ENCODE measurements around the gene AHDC1.
A peak's percentile ranks its signal among the peaks of the same experiment; 100 is the strongest.
"Not testable (repeated sequence)": the region's sequence is repeated elsewhere in the genome, so short reads cannot be mapped to it uniquely, and the experiment has no call there.

The AHDC1 gene

DNA sequence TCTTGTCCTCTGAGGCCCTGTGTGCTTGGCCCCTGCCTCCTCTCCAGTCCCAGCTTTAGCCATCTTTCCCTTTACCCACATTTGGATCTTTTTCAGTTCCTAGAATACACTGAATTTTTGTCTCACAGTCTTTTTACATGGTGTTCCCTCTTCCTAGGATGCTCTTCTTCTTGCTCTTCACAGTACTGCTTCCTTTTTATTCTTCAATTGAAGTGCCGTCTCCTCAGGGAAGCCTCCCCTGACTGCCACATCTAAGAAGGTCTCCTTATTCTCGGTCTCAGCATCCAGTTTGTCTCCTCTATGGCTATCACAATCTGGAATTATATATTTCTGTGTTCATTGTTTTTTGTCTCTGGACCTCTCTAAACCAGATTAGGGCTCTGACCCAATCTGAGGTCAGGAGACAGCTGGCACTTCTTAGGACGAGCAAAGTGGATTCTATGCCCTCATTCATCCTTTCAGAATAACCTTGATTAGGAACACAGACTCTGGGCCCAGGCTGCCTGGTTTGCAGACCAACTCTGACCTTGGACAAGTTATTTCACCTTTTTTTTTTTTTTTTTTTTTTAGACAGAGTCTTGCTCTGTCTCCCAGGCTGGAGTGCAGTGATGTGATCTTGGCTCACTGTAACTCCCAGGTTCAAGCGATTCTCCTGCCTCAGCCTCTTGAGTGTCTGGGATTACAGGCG lies 34.2 kb upstream of the AHDC1 start:
- no peaks in the 10 kb centered on the region for H3K4me1 ChIP-seq (ENCODE audit: insufficient read depth, low read length)
- no peaks in the 10 kb centered on the region for H3K9me3 ChIP-seq (ENCODE audit: control insufficient read depth, insufficient read depth, low read length)
- H3K36me3 ChIP-seq (ENCODE audit: insufficient read depth, low read length), result no peaks in the 10 kb centered on the region
- no peak overlapping the region for H3K9ac ChIP-seq (ENCODE audit: low read depth, low read length)

DNA sequence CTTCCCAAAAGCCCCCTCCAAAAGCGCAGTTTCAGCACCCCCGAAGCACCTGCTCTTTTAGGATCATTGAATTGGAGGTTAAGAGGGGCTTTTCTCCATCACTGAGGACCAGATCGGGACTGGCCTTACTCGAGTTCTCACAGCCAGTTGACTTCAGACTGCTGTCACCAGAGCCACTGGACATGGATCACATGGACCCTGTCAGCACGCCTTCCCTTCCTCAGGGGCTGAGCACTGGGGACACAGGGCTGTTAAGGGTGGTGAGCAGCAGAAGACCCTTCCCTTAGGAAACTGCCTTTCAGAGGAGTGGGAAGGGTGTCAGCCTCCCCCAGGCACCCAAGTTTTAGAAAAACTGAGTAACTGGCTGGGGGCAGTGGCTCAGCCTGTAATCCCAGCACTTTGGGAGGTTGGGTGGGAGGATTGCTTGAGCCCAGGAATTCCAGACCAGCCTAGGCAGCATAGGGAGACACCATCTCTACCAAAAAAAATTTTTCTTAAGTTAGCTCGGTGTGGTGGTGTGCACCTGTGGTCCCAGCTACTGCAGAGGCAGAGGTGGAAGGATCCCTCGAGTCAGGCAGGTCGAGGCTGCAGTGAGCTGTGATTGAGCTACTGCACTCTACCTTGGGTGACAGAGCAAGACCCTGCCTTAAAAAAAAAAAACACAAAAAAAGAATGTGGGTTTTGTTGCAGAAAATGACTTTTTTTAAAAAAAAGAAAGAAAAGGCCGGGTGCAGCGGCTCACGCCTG lies 31.6 kb upstream of the AHDC1 start:
- Histone ChIP-seq H3K4me1 (ENCODE audit: insufficient read depth, low read length) (no peaks in the 10 kb centered on the region; the same call in 1 of the 2 replicates), H3K36me3 (ENCODE audit: insufficient read depth, low read length) (no peaks in the 10 kb centered on the region), H3K9ac (ENCODE audit: low read depth, low read length) (no peak overlapping the region), H3K9me3 (ENCODE audit: control insufficient read depth, insufficient read depth, low read length) (no peaks in the 10 kb centered on the region)

- H3K9ac ChIP-seq (ENCODE audit: low read depth, low read length), result peak within 1 kb of the TSS; percentile 60
- no peaks in the 10 kb centered on the region; the same call in 1 of the 2 replicates for H3K4me1 ChIP-seq (ENCODE audit: insufficient read depth, low read length)
- no peaks in the 10 kb centered on the region for H3K9me3 ChIP-seq (ENCODE audit: control insufficient read depth, insufficient read depth, low read length)
- H3K36me3 ChIP-seq (ENCODE audit: insufficient read depth, low read length), result no peaks in the 10 kb centered on the region
Measured at GRCh38 chr1:27634985-27635367, 31.0 kb upstream of the AHDC1 start, which contains the start of gene FGR. Gene FGR, minus strand, starts transcription at chr1:27635185. Its CDS starts 11,269 bp downstream, at chr1:27623916.

DNA sequence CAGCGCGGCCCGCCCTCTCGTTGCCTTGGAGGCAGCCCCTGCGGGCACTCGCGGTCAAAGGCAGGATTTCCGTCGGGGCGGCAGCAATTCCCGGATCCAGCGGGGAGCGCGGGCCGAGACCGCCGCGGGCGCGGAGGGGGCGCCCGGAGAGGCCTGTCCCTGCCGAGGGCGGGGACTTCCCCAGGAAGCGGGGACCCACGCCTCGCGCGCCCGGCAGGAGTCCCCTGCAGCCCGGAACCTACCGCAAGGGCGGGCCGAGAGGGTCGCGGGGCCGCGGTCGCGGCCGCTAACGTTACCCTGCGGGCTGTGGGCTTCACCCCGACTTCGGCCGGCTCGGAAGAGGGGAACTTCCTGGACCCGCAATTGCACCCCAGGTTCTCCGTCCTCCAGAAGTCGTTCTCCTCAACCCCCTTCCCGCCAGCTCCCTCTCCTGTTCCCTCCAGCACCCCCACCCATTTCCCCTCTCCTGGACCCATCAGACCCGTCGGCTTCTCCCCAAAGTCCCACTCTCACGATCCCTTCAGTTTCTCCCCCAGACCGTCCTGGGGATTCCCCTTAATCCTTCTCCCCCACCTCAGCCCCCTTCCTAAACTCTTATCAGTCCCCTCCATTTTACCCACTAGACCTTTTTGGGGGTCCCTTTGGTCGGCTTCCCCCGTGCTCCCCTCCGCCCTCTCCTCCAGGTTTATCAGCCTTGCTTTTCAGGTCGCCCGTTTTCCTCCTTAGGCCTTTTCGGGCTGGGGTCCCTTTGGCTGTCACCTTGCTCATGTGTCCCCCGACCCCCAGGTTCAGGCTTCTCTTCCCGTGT lies 30.4 kb upstream of the AHDC1 start:
- H3K9ac ChIP-seq (ENCODE audit: low read depth, low read length), result peak overlapping the region; percentile 60

DNA sequence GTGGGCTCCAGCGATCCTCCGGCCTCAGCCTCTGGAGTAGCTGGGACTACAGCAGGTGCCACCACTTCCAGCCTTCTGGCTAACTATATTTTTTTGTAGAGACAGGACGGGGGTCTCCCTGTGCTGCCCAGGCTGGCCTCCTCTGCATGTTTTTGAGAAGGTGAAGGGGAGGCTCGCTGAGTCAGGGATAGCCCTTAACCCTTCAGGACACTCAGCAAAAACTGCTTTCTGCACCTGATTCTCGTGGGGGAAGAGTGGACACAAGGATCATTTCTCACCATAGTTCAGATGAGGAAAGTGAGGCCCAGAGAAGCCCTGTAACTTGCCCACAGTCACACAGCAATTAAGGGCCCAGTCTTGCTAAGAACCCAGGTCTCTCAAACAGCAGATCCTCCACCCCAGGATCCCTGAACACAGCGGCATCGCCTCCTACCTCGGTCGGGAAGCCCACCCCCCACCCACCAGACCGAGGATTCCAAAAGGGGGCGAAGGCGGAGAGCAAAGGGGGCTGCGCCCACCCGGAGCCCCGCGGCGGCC lies 29.8 kb upstream of the AHDC1 start:
- Histone ChIP-seq H3K9me3 (ENCODE audit: control insufficient read depth, insufficient read depth, low read length) (no peaks in the 10 kb centered on the region), H3K9ac (ENCODE audit: low read depth, low read length) (peak overlapping the region; percentile 60; the same call in 1 of the 2 replicates), H3K4me1 (ENCODE audit: insufficient read depth, low read length) (peaks cover 7% of the 10 kb centered on the region), H3K36me3 (ENCODE audit: insufficient read depth, low read length) (no peaks in the 10 kb centered on the region)

More for the DNA sequence above, 30.4 kb upstream of the AHDC1 start:
- Histone ChIP-seq H3K9me3 (ENCODE audit: control insufficient read depth, insufficient read depth, low read length) (no peaks in the 10 kb centered on the region), H3K36me3 (ENCODE audit: insufficient read depth, low read length) (no peaks in the 10 kb centered on the region), H3K4me1 (ENCODE audit: insufficient read depth, low read length) (peaks cover 4% of the 10 kb centered on the region)

GRCh38 chr1:27633298-27633610 lies 29.3 kb upstream of the AHDC1 start:
- Histone ChIP-seq H3K9me3 (ENCODE audit: control insufficient read depth, insufficient read depth, low read length) (no peaks in the 10 kb centered on the region), H3K36me3 (ENCODE audit: insufficient read depth, low read length) (no peaks in the 10 kb centered on the region), H3K4me1 (ENCODE audit: insufficient read depth, low read length) (peaks cover 7% of the 10 kb centered on the region), H3K9ac (ENCODE audit: low read depth, low read length) (no peak overlapping the region)

- Histone ChIP-seq H3K36me3 (ENCODE audit: insufficient read depth, low read length) (no peaks in the 10 kb centered on the region), H3K9me3 (ENCODE audit: control insufficient read depth, insufficient read depth, low read length) (no peaks in the 10 kb centered on the region), H3K4me1 (ENCODE audit: insufficient read depth, low read length) (peaks cover 7% of the 10 kb centered on the region), H3K9ac (ENCODE audit: low read depth, low read length) (no peak overlapping the region)
Measured at GRCh38 chr1:27632387-27633297, 28.7 kb upstream of the AHDC1 start.

GRCh38 chr1:27630859-27631491 lies 27.0 kb upstream of the AHDC1 start:
- H3K9me3 ChIP-seq (ENCODE audit: control insufficient read depth, insufficient read depth, low read length), result no peaks in the 10 kb centered on the region
- H3K36me3 ChIP-seq (ENCODE audit: insufficient read depth, low read length), result no peaks in the 10 kb centered on the region
- H3K4me1 ChIP-seq (ENCODE audit: insufficient read depth, low read length), result peaks cover 7% of the 10 kb centered on the region
- no peak overlapping the region for H3K9ac ChIP-seq (ENCODE audit: low read depth, low read length)

GRCh38 chr1:27628712-27629111 lies 24.8 kb upstream of the AHDC1 start:
- Histone ChIP-seq H3K4me1 (ENCODE audit: insufficient read depth, low read length) (peaks cover 7% of the 10 kb centered on the region), H3K9me3 (ENCODE audit: control insufficient read depth, insufficient read depth, low read length) (no peaks in the 10 kb centered on the region), H3K9ac (ENCODE audit: low read depth, low read length) (no peak overlapping the region), H3K36me3 (ENCODE audit: insufficient read depth, low read length) (no peaks in the 10 kb centered on the region)

DNA sequence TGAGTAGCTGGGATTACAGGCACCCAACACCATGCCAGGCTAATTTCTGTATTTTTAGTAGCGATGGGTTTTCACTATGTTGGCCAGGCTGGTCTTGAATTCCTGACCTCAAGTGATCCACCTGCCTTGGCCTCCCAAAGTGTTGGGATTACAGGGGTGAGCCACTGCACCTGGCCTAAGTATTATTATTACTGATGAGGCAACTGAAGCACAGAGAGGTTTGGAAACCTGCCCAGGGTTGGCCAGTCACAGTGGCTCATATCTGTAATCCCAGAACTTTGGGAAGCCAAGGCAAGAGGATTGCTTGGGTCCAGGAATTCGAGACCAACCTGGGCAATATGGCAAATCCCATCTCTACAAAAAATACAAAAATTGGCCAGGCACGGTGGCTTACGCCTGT lies 23.8 kb upstream of the AHDC1 start:
- H3K9me3 ChIP-seq (ENCODE audit: control insufficient read depth, insufficient read depth, low read length), result not testable (repeated sequence)

DNA sequence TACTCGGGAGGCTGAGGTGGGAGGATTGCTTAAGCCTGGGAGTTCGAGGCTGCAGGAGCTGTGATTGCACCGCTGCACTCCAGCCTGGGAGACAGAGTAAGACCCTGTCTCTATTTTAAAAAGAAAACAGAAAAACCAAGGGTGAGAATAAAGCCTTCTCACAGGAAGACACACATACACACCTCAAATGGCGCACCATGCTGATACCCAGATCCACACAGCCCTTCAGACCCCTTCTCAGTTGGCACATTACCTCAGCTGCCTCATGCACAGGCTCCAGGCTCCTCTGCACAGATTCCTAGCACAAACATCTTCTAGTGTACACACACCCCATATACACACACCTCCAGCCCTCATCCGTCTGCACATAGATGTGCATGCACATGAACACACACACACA lies 23.1 kb upstream of the AHDC1 start:
- no peak overlapping the region for H3K9ac ChIP-seq (ENCODE audit: low read depth, low read length)
- H3K9me3 ChIP-seq (ENCODE audit: control insufficient read depth, insufficient read depth, low read length), result no peaks in the 10 kb centered on the region
- H3K4me1 ChIP-seq (ENCODE audit: insufficient read depth, low read length), result peaks cover 14% of the 10 kb centered on the region
- no peaks in the 10 kb centered on the region for H3K36me3 ChIP-seq (ENCODE audit: insufficient read depth, low read length)

More for the DNA sequence above, 23.8 kb upstream of the AHDC1 start:
- not testable (repeated sequence) for H3K9ac ChIP-seq (ENCODE audit: low read depth, low read length); H3K36me3 ChIP-seq (ENCODE audit: insufficient read depth, low read length)
- H3K4me1 ChIP-seq (ENCODE audit: insufficient read depth, low read length), result peaks cover 14% of the 10 kb centered on the region

GRCh38 chr1:27626031-27626935 lies 22.3 kb upstream of the AHDC1 start:
- Histone ChIP-seq H3K4me1 (ENCODE audit: insufficient read depth, low read length) (peaks cover 14% of the 10 kb centered on the region), H3K9me3 (ENCODE audit: control insufficient read depth, insufficient read depth, low read length) (no peaks in the 10 kb centered on the region), H3K9ac (ENCODE audit: low read depth, low read length) (no peak overlapping the region), H3K36me3 (ENCODE audit: insufficient read depth, low read length) (no peaks in the 10 kb centered on the region)

All from ES-I3 (cell line).